ENCODE measurements around the gene ARHGAP33.
"Not testable (repeated sequence)": the region's sequence is repeated elsewhere in the genome, so short reads cannot be mapped to it uniquely, and the experiment has no call there.

ARHGAP33 gene

DNA sequence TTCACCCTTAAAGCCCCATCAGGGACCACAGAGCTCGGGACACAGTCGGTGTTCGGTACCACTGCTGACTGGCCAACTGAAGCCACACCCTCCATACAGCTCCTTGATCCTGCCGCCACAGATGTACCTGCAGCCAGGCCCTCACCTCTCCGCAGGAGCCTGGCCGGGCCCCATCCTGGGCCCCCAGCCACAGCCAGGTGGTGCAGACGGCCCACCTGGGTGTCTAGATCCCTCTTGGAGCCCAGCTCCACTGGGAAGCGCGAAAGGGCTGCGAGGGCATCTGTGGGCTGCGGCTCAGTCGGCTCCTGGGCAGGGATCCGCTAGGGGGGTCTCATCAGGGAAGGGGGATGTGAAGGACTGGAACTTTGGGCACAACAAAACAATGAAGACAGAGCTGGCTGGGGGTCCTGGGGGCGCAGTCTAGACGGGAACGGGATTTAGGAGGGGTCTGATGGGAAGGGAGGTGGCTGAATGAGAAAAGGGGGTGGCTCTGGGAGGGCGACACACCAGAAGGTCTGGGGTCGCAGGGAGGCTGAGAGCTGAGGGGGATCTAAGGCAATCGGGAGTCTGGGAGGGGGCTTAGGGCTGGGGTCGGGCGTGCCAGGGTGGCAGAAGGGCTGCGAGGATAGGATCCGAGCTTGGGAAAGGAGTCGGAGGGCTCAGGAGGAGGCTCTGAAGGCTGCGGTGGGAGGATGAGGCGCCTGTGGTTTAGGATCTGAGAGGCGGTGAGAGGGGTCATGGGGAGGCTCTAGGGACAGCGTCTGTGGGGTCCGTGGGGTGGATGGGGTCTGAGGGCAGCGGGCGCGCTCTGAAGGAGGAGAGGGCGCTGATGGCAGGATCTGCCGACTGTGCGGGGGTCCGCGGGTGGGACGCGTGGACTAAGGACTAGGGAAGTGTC, 21.5 kb downstream of the ARHGAP33 start:
- DNase-seq, result no peak

DNA sequence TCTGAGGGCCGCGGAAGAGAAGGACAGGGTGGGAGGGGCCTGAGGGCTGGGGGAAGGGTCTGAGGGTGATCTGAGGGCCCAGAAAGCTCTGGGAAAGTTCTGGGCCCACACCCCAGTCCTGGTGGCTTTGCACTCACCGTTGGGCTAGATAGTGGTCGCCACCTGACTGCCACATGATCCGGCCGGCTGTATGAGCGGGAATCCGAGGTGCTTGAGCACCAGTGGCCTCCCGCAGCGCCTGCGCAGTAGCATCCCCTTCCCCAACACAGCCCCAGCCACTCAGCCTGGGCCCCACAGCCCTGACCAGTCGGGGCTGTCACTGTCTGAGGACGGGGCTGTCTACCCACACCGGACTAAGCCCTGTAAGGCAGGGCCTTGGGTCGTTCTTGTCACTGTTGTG, 22.3 kb downstream of the ARHGAP33 start:
- DNase-seq, result no peak

DNA sequence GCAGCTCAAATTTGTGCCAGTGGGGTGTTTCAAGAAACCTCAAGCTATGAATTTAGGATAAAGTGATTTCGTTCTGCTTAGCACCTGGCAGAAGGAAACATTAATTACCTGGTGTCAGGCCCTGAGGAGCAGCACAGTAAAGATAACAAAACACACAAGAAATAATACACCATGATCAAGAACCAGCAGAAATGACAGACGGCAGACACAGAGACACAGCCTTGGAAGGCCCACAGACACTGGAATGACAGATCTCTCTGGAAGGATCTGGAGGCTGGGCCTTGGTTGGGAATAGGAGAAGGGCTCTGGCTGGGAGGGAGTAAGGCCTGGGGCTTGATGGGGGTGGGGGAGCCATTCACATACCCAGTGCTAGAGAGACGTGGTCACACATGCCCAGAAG, 26.5 kb downstream of the ARHGAP33 start:
- DNase-seq, result no peak

DNA sequence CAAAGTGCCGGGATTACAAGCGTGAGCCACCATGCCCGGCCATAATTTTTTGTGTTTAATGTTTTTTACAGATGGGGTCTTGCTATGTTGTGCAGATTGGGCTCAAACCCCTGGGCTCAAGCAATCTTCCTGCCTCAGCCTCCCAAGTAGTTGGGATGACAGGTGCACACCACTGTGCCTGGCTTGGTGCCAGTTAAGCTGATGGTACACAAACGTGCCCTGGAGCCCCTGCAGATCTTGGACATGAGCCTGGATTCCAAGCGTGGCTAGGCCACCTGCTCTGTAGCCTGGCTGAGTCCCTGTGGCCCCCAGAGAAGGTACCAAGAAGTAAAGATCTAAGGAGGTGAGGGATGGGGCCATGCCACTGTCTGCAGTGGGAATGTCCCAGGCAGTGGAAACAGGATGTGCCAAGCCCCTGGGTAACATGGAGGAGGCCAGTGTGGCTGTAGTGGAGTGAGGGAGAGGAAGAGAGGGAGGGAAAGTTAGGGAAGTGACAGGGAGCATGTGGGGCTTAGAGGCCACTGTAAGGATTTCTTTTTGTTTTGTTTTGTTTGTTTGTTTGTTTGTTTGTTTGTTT, 30.2 kb downstream of the ARHGAP33 start:
- DNase-seq, result no peak

DNA sequence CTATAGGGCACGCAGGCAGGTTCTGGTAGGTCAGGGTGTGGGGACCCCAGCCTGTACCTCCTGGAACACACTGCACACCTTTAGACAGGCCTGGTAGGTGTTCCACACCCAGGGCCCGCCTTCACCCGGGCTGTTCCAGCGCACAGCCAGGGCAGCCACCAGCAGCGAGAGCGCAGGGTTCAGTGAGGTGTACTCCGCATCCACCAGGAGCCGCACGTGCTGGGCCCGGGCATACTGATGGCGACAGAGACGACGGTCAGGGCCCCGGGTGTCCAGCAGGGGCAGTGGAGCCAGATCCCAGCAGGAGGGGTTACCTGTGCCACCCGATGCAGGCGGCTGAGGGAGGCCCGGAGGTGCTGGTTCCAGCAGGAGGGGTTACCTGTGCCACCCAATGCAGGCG, 31.2 kb downstream of the ARHGAP33 start:
- DNase-seq, result no peak

DNA sequence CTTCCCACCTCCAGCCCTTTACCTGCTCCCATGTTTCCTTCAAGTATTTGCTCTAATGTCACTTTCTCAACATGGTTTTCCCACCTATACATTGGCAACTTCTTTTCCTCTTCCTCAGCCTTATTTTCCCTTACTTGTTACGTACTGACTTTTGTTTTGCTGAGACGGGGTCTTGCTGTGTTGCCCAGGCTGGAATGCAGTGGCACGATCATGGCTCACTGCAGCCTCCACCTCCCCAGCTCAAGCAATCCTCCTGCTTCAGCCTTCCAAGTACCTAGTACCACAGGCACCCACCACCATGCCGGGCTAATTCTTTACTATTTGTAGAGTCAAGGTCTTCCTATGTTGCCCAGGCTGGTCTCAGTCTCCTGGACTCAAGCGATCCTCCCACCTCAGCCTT, 32.3 kb downstream of the ARHGAP33 start:
- DNase-seq, result no peak

DNA sequence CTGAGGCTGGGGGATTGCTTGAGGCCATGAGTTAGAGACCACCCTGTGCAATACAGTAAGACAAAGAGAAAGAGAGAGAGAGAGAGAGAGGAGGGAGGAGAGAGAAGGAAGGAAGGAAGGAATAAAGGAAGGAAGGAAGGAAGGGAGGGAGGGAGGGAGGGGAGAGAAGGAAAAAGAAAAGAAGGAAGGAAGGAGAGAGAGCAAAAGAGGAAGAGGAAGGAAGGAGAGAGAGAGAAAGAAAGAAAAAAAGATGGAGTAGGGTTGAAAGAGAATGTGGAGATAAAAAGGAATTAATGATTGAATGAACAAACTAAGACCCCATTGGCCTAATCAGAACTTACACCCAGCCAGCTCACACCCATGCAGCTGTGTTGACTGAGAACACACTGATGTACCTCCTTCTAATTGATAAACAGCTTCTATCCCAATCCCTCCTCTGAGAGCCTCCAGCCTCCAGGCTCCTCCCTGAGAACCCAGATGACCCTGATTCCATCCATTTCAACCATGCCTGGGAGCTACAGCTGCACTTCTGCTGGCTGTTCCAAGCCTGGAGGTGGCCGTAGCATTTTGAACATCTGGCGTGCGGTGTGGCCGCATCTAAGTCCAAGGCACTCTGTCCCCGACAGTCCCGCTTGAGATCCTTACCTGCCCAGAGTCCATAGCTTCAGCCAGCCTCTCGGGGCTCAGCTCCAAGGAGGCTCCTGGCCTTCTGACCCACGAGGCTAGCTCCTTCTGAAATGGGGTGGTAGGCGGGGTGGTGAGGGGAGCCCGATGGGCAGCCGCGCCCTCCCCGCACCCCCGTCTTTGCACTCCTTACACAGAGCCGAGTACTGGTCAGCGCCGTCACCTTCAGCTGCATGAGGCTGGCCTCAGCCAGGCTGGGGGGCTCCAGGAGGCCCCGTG, 36.2 kb downstream of the ARHGAP33 start:
- DNase-seq, result no peak

DNA sequence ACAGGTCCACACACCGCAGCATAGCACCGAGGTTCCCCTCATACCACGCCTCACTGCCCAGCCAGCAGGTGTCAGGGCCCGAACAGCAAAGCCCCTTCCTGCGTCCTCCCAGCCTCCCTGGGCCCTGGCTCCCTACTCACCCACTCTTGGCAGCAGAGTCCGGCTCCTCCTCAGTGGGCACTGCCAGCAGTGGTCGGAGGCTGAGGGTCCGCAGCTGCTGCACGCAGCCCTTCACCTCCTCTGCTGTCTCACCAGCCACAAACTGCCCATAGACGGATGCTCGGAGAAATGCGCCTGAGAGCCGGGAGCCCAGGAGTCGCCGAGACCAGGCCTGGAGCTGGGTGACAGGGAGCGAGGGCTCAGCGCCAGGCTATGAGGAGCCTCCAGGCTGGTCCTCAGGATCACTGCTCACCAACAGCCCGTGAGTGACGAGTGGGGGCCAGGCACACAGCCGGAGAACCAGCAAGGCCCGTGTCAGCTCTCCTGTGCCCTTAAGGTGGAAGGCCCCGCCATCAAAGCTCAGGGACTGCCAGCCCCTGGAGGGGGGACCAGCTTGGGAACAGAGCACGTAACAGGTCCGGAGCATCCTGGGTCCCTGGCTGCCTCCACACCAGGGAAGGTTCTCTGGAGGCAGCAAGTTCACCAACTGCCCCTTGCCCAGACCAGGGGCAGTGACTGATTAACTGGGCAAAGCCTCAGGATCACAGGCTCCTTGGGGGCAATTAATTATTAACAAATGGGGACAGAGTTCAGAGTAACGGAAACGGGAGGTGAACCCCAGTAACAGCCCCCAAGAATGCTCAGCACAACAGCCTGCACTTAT, 37.1 kb downstream of the ARHGAP33 start, which contains the start of gene PRODH2:
Gene PRODH2 (minus strand): TSS at position 626 of the 823 bp plus-strand sequence. CDS start 40 bp downstream, at position 586.
- no peak for DNase-seq

DNA sequence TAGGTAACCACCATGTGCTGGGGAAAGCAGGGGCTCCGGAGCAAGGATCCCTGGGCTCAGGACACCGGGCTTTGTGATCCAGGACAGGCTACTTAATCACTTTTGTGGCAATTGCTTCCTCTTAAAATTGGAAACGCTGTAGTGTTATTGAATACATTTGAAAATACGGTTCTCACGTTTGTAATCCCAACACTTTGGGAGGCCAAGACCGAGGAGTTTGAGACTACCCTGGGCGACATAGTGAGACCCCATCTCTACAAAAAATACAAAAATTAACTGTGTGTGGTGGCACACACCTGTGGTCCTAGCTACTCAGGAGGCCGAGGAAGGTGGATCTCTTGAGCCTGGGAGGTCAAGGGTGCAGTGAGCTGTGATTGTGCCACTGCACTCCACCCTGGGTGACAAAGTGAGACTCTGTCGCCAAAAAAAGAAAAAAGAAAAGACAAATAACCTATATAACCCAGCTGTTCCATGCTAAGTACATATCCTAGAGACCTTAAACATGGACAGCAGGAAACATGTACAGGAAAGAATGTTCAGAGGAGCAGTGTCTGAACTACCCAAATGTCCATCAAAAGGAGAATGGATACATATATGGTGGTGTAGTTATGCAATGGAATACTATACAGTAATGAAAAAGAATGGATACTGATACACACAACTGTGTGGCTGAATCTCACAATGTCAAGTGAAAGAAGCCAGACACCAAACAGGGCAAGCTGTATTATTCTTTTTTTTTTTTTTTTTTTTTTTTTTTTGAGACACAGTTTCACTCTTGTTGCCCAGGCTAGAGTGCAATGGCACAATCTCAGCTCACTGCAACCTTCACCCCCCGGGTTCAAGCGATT, 37.9 kb downstream of the ARHGAP33 start:
- no peak for DNase-seq

DNA sequence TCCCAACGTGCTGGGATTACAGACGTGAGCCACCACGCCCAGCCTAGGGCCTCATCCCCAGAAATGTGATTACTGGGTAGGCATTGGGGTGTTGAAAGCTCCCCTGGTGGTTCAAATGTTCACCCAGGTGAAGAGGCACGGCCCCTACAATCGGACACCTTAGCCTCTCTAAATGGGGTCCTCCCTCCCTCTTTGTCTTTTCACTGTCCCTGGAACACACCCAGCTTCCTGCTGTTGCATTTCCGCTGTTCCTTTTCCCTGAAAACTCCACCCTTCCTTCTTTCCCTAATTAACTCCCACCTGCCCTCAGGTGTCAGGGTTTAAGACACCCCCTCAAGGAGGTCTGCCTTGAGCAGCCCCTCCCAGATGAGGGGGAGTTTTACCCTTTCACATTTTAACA, 40.9 kb downstream of the ARHGAP33 start:
- DNase-seq, result no peak

DNA sequence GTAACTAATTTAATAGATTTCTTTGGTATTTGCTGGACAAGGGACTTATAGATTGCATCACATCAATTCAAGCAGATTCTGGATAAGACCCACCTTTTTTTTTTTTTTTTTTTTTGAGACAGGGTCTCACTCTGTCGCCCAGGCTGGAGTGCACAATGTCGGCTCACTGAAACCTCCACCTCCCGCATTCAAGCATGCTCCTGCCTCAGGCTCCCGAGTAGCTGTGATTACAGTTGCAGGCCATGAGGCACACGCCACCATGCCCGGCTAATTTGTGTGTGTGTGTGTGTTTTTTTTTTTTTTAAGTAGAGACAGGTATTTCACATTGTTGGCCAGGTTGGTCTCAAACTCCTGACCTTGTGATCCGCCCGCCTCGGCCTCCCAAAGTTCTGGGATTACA, 41.5 kb downstream of the ARHGAP33 start:
- no peak for DNase-seq

DNA sequence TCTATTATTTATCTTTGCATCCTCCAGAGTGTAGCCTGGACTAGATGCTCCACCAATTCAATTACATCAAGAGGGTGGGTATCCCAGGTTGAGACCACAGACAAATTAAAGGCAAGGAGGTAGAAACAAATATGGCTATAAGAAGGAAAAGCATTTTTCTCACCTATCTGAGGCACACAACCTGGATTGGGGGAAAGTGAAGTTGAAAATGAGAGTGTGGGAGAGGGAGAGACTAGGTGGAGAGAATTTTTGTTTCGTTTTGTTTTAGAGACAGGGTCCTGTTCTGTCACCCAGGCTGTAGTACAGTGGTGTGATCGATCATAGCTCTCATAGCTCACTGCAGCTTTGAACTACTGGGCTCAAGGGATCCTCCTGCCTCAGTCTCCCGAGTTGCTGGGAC, 43.1 kb downstream of the ARHGAP33 start:
- no peak for DNase-seq

DNA sequence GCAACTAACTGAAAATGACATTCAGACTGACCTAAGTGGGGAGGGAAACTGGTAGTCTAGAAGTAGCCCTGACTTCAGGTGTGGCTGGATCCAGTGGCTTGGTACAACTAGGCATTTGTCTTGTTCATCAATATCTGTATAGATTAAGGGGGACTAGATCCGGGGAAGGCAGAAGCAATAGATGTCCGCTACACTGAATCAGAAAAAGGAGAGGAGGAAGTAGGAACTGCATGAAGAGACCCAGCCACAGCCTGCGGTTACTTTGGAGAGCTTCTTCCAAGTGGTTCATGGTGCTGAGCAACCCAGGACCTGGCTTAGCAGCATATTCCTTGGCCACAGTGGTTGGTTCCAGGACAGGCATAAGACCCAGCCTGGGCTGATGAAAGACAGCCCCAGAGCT, 47.2 kb downstream of the ARHGAP33 start:
- DNase-seq, result no peak

DNA sequence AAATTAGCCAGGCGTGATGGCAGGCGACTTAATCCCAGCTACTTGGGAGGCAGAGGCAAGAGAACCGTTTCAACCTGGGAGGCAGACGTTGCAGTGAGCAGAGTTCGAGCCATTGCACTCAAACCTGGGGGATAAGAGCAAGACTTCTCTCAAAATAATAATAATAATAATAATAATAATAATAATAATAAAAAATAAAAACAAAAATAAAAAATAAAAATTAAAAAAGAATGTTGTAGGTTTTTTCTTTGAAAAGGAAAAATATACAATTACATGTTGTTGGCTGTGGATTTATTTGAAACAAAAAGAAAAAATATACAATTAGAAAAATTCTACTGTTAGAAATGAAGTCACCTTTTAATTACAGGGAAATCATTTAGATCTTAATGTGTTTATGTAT, 48.8 kb downstream of the ARHGAP33 start:
- no peak for DNase-seq

DNA sequence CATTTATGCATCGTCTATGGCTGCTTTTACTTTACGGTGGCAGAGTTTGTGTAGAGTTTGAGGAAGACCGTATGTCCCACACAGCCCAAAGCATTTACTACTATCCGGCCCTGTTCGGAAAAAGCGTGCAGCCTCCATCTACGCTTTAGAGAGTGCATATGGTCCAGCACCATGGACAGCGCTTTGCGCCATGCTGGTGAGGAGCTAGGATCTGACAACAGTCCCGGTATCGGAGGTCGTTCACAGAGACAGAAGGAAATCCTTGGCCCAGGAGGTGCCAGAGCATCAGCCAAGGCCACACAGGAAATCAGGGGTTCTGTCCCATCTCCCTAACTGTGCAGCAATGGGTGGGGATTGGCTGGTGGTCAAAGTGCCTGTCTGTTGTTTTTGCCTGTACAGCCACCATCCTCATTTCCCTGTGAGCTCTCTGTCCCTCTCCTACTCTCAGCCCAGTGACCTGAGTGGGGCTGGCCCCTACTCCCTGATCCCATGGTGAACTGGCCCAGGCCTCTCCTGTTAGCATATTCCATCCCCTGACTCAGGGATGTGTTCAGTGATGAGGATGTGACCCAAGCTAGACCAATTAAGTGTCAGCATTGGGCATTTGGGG, 53.4 kb downstream of the ARHGAP33 start:
- DNase-seq, result no peak

DNA sequence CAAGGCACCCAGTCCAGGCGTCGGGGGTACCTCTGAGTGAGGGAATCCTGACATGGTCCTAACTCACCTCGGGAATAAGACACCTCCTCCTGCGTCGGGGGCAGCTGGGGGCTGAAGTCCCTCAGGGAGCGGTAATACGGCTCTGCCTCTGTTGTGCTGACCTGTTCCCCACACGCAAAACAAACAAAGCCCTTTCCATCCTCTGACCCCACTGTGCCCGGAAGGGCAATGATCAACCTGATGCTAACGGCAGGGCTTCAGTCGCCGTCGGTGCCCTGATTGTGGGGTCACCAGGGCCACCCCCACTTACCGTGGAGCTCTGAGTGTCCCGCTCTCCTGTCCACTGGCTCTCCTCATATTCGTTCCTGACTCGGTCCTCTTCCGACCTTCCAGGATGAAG, 55.6 kb downstream of the ARHGAP33 start:
- DNase-seq, result no peak

DNA sequence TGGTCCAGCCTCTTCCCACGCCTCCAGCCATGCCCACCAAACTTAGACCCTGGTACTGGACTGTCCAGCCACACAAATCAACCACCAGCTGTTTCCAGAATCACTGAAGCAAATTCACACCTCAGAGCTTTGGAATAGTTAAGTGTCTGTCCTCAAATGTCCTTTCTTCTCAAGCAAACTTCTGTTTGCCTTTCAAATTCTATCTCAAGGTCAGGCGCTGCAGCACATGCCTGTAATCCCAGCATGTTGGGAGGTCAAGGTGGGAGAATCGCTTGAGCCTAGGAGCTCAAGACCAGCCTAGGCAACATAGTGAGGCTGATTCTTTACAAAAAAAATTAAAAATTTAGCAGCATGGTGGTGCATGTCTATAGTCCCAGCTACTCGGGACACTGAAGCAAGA, 56.7 kb downstream of the ARHGAP33 start:
- no peak for DNase-seq

DNA sequence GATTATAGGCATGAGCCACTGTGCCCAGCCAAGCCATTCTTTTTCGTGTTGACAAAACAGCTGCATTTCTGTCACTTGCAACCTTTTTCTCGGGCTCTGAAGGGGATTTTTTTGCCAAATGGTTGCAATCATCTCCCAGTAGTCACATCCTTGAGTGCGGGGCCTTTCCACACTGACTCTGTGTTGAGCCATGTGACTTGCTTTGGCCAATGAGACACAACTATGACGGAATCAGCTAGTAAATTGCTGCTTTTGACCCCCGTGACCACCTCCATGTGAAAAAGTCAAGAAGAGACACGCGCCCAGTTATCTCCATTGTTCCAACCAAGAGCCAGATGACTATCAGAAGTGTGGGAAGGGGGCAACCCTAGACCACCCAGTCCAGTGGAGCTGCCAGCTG, 58.6 kb downstream of the ARHGAP33 start:
- no peak for DNase-seq

DNA sequence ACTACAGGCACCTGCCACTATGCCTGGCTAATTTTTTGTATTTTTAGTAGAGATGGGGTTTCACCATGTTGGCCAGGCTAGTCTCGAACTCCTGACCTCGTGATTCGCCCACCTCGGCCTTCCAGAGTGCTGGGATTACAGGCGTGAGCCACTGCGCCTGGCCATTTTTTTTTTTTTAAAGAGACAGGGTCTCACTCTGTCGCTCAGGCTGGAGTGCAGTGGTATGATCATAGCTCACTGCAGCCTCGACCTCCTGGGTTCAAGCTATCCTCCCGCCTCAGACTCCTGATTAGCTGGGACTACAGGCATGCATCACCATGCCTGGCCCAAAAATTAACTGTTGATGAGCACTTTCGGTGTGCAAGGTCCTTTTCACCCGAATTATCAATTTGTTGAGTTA, 60.7 kb downstream of the ARHGAP33 start:
- DNase-seq, result not testable (repeated sequence)

All from 8988T (cell line).